ENCODE results near the gene POLR2L.

POLR2L gene

GRCh38 chr11:792535-792821 is 49.9 kb downstream of the POLR2L start:
- no peak for DNase-seq

GRCh38 chr11:791658-792534 is 50.4 kb downstream of the POLR2L start:
- no peak for DNase-seq

- no peak for DNase-seq
Measured at GRCh38 chr11:790721-791564, 51.4 kb downstream of the POLR2L start.

GRCh38 chr11:789943-790342 is 52.4 kb downstream of the POLR2L start, which contains the start of gene CEND1:
TSS of gene CEND1 (minus strand) at chr11:790090. CDS start at chr11:788576, 1,514 bp downstream.
- peak; percentile 15 for DNase-seq
